ENCODE data around the gene GIMAP4. TPM values are rescaled to one million over a fixed set of nuclear protein-coding genes. Genes with fewer than 3 reads are reported as not detected.

The GIMAP4 gene
- total RNA-seq, 1 donor from 2014 or later, result 6.4 TPM

DNA sequence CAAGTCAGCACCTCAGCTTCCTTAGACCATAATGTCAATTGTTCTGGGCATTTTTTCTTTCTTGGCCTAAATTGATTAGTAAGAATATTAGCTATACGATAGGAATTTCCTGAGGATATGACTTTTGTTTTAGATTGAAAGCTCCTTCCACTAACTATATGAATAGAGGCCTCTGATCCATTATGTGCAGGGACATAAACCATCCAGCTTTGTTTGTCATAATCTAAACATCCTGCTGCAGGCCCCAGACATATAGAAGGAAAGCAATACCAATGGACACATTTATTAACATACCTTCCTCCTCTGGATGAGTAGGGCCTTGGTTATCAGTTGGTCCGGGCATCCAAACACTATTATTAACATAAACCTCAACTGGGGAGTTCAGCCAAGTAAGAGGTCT lies 4.3 kb upstream of the GIMAP4 start:
- no peak overlapping the region for H3K27ac Mint-ChIP-seq (ENCODE audit: unreplicated experiment)
- peaks cover under 1% of the 10 kb centered on the region for H3K27me3 Mint-ChIP-seq (ENCODE audit: unreplicated experiment)
- H3K4me3 Mint-ChIP-seq (ENCODE audit: unreplicated experiment), result no peak overlapping the region
- H3K36me3 Mint-ChIP-seq (ENCODE audit: low read depth, unreplicated experiment), result peaks cover 29% of the 10 kb centered on the region
- peaks cover 13% of the 10 kb centered on the region for H3K4me1 Mint-ChIP-seq (ENCODE audit: unreplicated experiment)
- TF ChIP-seq, protein P1, sequence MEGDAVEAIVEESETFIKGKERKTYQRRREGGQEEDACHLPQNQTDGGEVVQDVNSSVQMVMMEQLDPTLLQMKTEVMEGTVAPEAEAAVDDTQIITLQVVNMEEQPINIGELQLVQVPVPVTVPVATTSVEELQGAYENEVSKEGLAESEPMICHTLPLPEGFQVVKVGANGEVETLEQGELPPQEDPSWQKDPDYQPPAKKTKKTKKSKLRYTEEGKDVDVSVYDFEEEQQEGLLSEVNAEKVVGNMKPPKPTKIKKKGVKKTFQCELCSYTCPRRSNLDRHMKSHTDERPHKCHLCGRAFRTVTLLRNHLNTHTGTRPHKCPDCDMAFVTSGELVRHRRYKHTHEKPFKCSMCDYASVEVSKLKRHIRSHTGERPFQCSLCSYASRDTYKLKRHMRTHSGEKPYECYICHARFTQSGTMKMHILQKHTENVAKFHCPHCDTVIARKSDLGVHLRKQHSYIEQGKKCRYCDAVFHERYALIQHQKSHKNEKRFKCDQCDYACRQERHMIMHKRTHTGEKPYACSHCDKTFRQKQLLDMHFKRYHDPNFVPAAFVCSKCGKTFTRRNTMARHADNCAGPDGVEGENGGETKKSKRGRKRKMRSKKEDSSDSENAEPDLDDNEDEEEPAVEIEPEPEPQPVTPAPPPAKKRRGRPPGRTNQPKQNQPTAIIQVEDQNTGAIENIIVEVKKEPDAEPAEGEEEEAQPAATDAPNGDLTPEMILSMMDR (IDR thresholded peaks at IDR 0.05; ENCODE audit: unreplicated experiment), result no peak
- no peak for DNase-seq (ENCODE audit: low spot score)
- H3K9me3 Mint-ChIP-seq (ENCODE audit: unreplicated experiment), result peaks cover 21% of the 10 kb centered on the region

DNA sequence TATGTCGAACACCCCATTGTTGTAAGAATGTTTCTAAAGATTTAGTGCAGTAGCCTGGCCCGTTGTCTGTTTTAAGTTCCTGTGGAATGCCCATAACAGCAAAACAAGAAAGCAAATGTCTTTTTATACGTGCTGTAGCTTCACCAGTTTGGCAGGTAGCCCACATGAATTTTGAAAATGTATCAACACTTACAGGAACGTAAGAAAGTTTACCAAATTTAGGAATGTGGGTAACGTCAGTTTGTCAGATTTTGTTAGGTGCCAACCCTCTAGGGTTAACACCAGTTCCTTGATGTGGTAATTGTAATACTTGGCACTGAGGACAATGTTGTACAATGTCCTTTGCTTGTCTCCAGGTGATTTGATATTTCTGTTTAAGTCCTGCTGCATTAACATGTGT lies 3.2 kb upstream of the GIMAP4 start:
- no peak overlapping the region for H3K27ac Mint-ChIP-seq (ENCODE audit: unreplicated experiment)
- TF ChIP-seq, protein P1 (IDR thresholded peaks at IDR 0.05; ENCODE audit: unreplicated experiment), result no peak
- no peak for DNase-seq (ENCODE audit: low spot score)
- no peak overlapping the region for H3K4me3 Mint-ChIP-seq (ENCODE audit: unreplicated experiment)
- H3K9me3 Mint-ChIP-seq (ENCODE audit: unreplicated experiment), result peaks cover 23% of the 10 kb centered on the region
- peaks cover 1% of the 10 kb centered on the region for H3K27me3 Mint-ChIP-seq (ENCODE audit: unreplicated experiment)
- H3K36me3 Mint-ChIP-seq (ENCODE audit: low read depth, unreplicated experiment), result peaks cover 33% of the 10 kb centered on the region
- H3K4me1 Mint-ChIP-seq (ENCODE audit: unreplicated experiment), result peaks cover 19% of the 10 kb centered on the region

DNA sequence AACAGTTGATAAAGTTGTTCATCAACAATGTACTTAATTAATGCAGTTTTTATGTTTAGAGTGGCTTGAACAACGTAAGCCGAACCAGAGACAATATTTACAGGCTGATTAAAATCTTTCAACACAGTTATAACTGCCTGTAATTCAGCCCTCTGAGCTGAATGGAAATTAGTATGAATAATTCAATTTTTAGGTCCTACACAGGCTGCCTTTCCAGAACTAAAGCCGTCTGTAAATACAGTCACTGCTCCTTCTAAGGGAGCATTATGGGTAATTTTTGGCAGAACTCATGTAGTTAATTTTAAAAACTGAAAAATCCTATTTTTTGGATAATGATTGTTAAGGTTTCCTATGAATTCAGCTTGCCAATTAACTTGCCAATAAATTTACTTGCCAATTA lies 2.6 kb upstream of the GIMAP4 start:
- Mint-ChIP-seq H3K9me3 (ENCODE audit: unreplicated experiment) (peaks cover 27% of the 10 kb centered on the region), H3K36me3 (ENCODE audit: low read depth, unreplicated experiment) (peaks cover 39% of the 10 kb centered on the region), H3K27me3 (ENCODE audit: unreplicated experiment) (peaks cover 3% of the 10 kb centered on the region), H3K27ac (ENCODE audit: unreplicated experiment) (no peak overlapping the region), H3K4me1 (ENCODE audit: unreplicated experiment) (peaks cover 25% of the 10 kb centered on the region), H3K4me3 (ENCODE audit: unreplicated experiment) (no peak overlapping the region)
- TF ChIP-seq, protein P1 (IDR thresholded peaks at IDR 0.05; ENCODE audit: unreplicated experiment), result no peak
- no peak for DNase-seq (ENCODE audit: low spot score)

DNA sequence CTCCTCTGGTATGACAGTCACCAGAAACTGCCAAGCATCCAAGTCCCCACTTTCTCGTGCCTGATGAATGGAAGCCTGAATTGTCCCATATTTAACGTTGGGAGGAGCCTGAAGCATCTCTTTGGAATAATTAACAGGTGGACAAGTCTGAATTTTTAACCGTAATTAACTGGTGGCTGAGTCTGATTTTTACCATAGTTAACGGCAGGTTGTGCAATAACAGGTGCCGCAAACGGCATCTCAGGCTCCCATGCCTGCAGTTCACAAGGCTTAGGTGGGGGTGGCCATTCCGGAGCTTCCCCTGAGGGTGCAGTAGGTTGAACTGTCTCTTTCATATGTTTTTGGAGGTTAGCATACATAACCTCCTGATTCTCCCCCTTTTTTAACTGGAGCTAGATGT lies 2.0 kb upstream of the GIMAP4 start:
- DNase-seq (ENCODE audit: low spot score), result no peak
- H3K4me3 Mint-ChIP-seq (ENCODE audit: unreplicated experiment), result no peak overlapping the region
- TF ChIP-seq, protein P1 (IDR thresholded peaks at IDR 0.05; ENCODE audit: unreplicated experiment), result no peak
- H3K27ac Mint-ChIP-seq (ENCODE audit: unreplicated experiment), result no peak overlapping the region
- H3K27me3 Mint-ChIP-seq (ENCODE audit: unreplicated experiment), result peaks cover 5% of the 10 kb centered on the region
- peaks cover 22% of the 10 kb centered on the region for H3K9me3 Mint-ChIP-seq (ENCODE audit: unreplicated experiment)
- H3K36me3 Mint-ChIP-seq (ENCODE audit: low read depth, unreplicated experiment), result peaks cover 35% of the 10 kb centered on the region
- peaks cover 30% of the 10 kb centered on the region for H3K4me1 Mint-ChIP-seq (ENCODE audit: unreplicated experiment)

DNA sequence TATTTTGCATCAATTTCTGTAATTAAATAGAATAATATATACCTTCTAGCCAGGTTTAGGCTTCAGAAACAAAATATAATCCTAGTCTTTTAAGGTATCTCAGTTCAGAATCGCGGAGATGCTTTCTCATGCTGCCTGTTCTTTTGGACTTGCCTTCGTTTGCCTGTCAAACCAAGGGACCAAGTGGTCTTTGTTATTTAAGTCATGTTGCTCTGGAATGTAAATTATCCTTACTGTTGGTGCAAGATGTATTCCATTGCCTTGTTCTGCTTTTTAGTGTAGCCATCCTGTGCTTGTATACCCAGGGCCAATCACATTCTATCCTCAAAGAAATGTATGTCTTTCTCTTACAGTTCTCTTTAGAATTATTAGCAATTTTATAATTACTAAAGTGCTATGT lies 1.1 kb upstream of the GIMAP4 start:
- no peak for DNase-seq (ENCODE audit: low spot score)
- H3K9me3 Mint-ChIP-seq (ENCODE audit: unreplicated experiment), result peaks cover 13% of the 10 kb centered on the region
- H3K4me1 Mint-ChIP-seq (ENCODE audit: unreplicated experiment), result peaks cover 37% of the 10 kb centered on the region
- peaks cover 26% of the 10 kb centered on the region for H3K36me3 Mint-ChIP-seq (ENCODE audit: low read depth, unreplicated experiment)
- no peak overlapping the region for H3K27ac Mint-ChIP-seq (ENCODE audit: unreplicated experiment)
- peaks cover 5% of the 10 kb centered on the region for H3K27me3 Mint-ChIP-seq (ENCODE audit: unreplicated experiment)
- TF ChIP-seq, protein P1 (IDR thresholded peaks at IDR 0.05; ENCODE audit: unreplicated experiment), result no peak
- no peak overlapping the region for H3K4me3 Mint-ChIP-seq (ENCODE audit: unreplicated experiment)
